Measurements from ENCODE around the gene TTC34.

- no peak for TF ChIP-seq EZH2phosphoT487 (IDR thresholded peaks at IDR 0.05; ENCODE audit: low read depth)
- TF ChIP-seq CTCF (IDR thresholded peaks at IDR 0.05; ENCODE audit: low read depth, low read length) = no peak
These were observed 24.1 kb upstream of the TTC34 start for GRCh38 chr1:2825487-2826189.
